Progenitor cell of endocrine pancreas (in vitro differentiated cells): ENCODE data around the gene PPARA. TPM values are rescaled to one million over a fixed set of nuclear protein-coding genes. Genes with fewer than 3 reads are reported as not detected.
A peak's percentile ranks its signal among the peaks of the same experiment; 100 is the strongest.
"Not testable (repeated sequence)": the region's sequence is repeated elsewhere in the genome, so short reads cannot be mapped to it uniquely, and the experiment has no call there.

ENCODE experiments used
- DNase-seq: peaks from one replicate; pipeline ENCODE4 v3.0.0; 2021; ENCODE audit warnings: low spot score; ENCODE audit not compliant: unreplicated experiment
- H3K27ac Mint-ChIP-seq: 2 replicates; pipeline ENCODE4 v1.8.0; 2021; ENCODE audit warnings: mild to moderate bottlenecking, moderate library complexity, mixed read lengths
- H3K27me3 Mint-ChIP-seq: 2 replicates; pipeline ENCODE4 v1.8.0; 2021; ENCODE audit warnings: mixed read lengths
- H3K36me3 Mint-ChIP-seq: 2 replicates; pipeline ENCODE4 v1.8.0; 2022; ENCODE audit warnings: mixed read lengths; ENCODE audit not compliant: insufficient read depth
- H3K4me1 Mint-ChIP-seq: 2 replicates; pipeline ENCODE4 v1.8.0; 2021; ENCODE audit warnings: low read depth, mixed read lengths
- H3K4me3 Mint-ChIP-seq: 2 replicates; pipeline ENCODE4 v1.8.0; 2021; ENCODE audit warnings: low read depth, mild to moderate bottlenecking, moderate library complexity, mixed read lengths
- H3K9me3 Mint-ChIP-seq: 2 replicates; pipeline ENCODE4 v1.8.0; 2021; ENCODE audit warnings: low read depth, mixed read lengths
- total RNA-seq: library from RNA; stranded (reverse); gene quantifications from 2 replicates; pipeline ENCODE4 v1.2.1, GENCODE V29; 2021
- TF ChIP-seq, protein P1 (sequence below): fragments of 200-600 bp; sonication (generic); IDR thresholded peaks from one replicate; pipeline ENCODE4 v1.5.0; 2021; ENCODE audit warnings: antibody characterized with exemption, mild to moderate bottlenecking; ENCODE audit not compliant: unreplicated experiment

PPARA gene
- total RNA-seq, 1 donor from 2014 or later: 33.5 TPM

- Mint-ChIP-seq H3K4me1 (no peaks in the 10 kb centered on the region), H3K9me3 (no peaks in the 10 kb centered on the region), H3K36me3 (no peaks in the 10 kb centered on the region), H3K27ac (no peak overlapping the region), H3K27me3 (no peaks in the 10 kb centered on the region), H3K4me3 (no peak overlapping the region)
- no peak for DNase-seq
- TF ChIP-seq, protein P1, sequence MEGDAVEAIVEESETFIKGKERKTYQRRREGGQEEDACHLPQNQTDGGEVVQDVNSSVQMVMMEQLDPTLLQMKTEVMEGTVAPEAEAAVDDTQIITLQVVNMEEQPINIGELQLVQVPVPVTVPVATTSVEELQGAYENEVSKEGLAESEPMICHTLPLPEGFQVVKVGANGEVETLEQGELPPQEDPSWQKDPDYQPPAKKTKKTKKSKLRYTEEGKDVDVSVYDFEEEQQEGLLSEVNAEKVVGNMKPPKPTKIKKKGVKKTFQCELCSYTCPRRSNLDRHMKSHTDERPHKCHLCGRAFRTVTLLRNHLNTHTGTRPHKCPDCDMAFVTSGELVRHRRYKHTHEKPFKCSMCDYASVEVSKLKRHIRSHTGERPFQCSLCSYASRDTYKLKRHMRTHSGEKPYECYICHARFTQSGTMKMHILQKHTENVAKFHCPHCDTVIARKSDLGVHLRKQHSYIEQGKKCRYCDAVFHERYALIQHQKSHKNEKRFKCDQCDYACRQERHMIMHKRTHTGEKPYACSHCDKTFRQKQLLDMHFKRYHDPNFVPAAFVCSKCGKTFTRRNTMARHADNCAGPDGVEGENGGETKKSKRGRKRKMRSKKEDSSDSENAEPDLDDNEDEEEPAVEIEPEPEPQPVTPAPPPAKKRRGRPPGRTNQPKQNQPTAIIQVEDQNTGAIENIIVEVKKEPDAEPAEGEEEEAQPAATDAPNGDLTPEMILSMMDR: peak; percentile 47
Observed at GRCh38 chr22:46131151-46131587, 19.2 kb upstream of the PPARA start.

- not testable (repeated sequence) for H3K27ac Mint-ChIP-seq, DNase-seq, H3K36me3 Mint-ChIP-seq, H3K4me1 Mint-ChIP-seq, H3K9me3 Mint-ChIP-seq, H3K27me3 Mint-ChIP-seq, H3K4me3 Mint-ChIP-seq
Observed at GRCh38 chr22:46132193-46132829, 18.0 kb upstream of the PPARA start.

DNA sequence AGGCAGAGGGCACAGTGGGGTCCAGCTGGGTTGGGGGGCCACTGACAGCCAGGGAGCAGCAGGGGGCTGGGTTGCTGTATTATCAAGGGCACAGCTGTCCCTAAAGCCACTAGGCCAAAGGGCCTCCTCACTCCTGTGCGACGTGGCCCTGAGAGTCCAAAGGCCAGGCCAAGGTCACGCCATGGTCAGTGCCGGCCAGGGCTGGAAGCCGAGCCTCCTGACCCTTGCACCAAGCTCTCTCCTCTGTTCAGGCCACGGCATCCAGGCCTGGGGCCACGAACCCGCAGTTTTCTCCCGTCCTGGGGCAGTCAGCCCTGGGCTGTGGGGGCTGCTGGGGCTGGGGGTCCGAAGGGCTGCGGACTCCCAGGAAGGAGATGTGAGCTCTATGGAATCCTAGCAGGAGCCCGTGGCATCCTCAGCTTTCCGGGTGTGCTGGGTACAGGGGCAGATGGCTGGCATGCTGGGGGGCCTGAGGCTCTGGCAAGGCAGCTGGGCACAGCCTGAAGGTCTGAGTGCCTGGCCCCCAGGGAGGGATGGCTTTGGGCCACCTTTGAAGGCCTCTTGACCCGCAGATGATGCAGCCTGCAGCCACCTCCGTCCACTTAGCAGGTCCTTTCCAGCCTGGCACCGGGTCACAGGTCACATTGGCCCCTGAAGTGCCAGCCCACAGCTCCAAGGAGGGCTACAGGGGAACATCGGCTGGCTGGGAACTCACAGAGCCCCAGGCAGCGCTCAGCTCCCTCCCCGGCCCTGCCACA lies 17.3 kb upstream of the PPARA start:
- DNase-seq: no peak
- Mint-ChIP-seq H3K27me3 (no peaks in the 10 kb centered on the region), H3K4me3 (no peak overlapping the region), H3K36me3 (no peaks in the 10 kb centered on the region), H3K9me3 (no peaks in the 10 kb centered on the region), H3K27ac (no peak overlapping the region), H3K4me1 (no peaks in the 10 kb centered on the region)
- TF ChIP-seq, protein P1: no peak

GRCh38 chr22:46133588-46133855 lies 16.8 kb upstream of the PPARA start:
- Mint-ChIP-seq H3K27ac (no peak overlapping the region), H3K9me3 (no peaks in the 10 kb centered on the region), H3K36me3 (no peaks in the 10 kb centered on the region), H3K4me3 (no peak overlapping the region), H3K27me3 (no peaks in the 10 kb centered on the region), H3K4me1 (no peaks in the 10 kb centered on the region)
- no peak for DNase-seq
- TF ChIP-seq, protein P1: no peak

DNA sequence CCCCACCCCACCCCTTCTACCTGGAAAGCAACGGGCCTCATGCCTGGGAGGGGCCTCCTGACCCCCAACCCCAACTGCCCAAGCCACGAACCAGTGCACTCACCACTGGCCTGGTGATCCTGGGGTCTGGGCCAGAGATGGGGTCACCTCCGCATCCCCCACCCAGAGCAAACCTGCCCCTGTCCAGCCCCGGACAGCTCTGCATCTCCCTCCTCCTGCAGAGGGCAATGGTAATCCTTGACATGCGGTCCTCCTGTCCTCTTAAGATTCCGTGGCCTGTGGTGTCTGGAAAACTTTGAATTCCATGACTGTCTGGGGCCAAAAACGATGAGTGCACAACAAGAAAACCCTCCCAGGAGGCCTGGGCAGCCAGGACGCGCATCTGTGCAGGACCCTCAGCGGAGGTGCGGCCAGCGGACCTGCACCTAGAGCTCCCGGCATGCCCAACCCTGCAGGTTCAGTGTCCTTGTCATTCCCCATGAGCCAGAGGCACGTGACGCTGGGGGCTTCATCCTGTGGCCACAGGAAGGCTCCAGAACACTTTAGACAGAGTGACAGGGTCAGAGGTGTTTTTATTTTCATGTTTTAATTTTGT lies 16.1 kb upstream of the PPARA start:
- Mint-ChIP-seq H3K4me1 (no peaks in the 10 kb centered on the region), H3K27me3 (no peaks in the 10 kb centered on the region), H3K9me3 (no peaks in the 10 kb centered on the region), H3K36me3 (no peaks in the 10 kb centered on the region), H3K27ac (no peak overlapping the region), H3K4me3 (no peak overlapping the region)
- no peak for DNase-seq
- TF ChIP-seq, protein P1: no peak
